ENCODE measurements around the gene ITGAE.

GRCh38 chr17:3815122-3815521 is 14.1 kb upstream of the ITGAE start:
- TF ChIP-seq CTCF (IDR thresholded peaks at IDR 0.05) = no peak
- no peak for TF ChIP-seq POLR2A (IDR thresholded peaks at IDR 0.05)
